ENCODE results near the gene AP5B1. TPM values are rescaled to one million over a fixed set of nuclear protein-coding genes. Genes with fewer than 3 reads are reported as not detected.

The AP5B1 gene
- total and polyA plus RNA-seq, 9 of the 15 experiments (the other 6 are each of a cell fraction or from before 2014, with no cell fraction given) = 0.51 to 24.2 (median 5.1) TPM

DNA sequence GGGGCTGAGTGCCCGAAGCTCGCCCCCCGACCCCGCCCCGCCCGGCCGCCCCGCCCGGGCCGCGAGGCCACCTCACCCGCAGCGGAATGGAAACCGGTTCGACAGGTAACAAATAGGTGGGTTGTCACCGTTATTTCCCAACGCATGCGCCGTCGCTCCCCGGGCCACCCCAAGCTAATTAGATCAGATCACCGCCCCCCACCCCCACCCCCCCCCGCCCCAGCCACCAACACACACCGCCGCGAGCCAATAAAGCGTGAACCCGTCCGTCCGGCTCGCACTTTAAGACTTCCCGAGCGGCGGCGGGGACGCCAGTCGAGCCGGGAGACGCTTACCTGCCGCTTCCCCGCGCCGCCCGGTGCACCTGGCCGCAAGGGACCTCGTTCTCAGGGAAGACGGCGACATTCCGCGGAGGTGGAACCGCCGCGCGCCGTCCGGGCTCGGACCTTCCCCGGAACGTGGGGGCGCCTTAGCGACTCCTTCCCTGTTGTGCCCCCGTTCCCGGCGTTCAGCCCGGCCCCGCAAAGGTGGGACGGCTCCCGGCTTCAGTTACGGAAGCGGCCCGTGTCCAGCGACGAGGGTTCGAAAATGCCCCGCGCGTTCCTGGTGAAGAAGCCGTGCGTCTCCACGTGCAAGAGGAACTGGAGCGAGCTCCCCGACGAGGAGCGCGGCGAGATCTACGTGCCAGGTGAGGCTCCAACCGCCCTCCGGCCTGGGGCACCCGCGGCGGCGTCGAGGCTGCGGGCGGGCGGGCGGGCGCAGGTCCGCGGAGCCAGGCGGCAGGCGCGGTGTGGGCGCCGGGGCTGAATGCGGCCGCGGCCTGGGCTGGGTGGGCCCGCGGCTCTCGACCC is 6.2 kb upstream of the AP5B1 start, which contains the start of gene OVOL1:
OVOL1 (plus strand) TSS at position 278 of the 851 bp plus-strand sequence; CDS start at position 589, 311 bp downstream.
- intact Hi-C loops (cut with micrococcal nuclease) = loop anchor here (10.0 kb wide), 1 partner anchor 198 kb away; no protein-coding TSS in a partner anchor
- no peak for TF ChIP-seq TFAM (CRISPR knock-in tag; conservative IDR thresholded peaks at IDR 0.05)
- TF ChIP-seq TEAD1 (CRISPR knock-in tag; IDR thresholded peaks at IDR 0.05) = no peak
- TF ChIP-seq ZNF282 (CRISPR knock-in tag; IDR thresholded peaks at IDR 0.05) = no peak
- ATAC-seq (no peak), FAIRE-seq (no peak), DNase-seq (ENCODE audit: extremely low read depth in 1 of 4, low spot score in 3 of 4) (no peak)
- Histone ChIP-seq H3K9me1 (ENCODE audit: control insufficient read depth, insufficient read depth, low read length) (no peaks in the 10 kb centered on the region), H3K4me3 (no peak within 1 kb of the TSS), H3K79me2 (ENCODE audit: control insufficient read depth, insufficient read depth, low read length) (no peaks in the 10 kb centered on the region), H4K20me1 (replicated peaks; ENCODE audit: control insufficient read depth, insufficient read depth, low read length) (peaks cover 12% of the 10 kb centered on the region; the same call in 1 of the 2 replicates), H3K36me3 (ENCODE audit: control insufficient read depth, insufficient read depth, low read length) (no peaks in the 10 kb centered on the region), H3K9ac (ENCODE audit: insufficient read depth in 1 of 2, low read depth in 2 of 2, low read length in 2 of 2) (no peak within 1 kb of the TSS; a peak in 1 of 4 replicates), H3K4me1 (replicated peaks in 1 of 2; ENCODE audit: control insufficient read depth in 2 of 2, insufficient read depth in 2 of 2, low read length in 2 of 2) (peaks cover 0 to 28% of the 10 kb centered on the region in 2 experiments; a peak in 2 of 5 replicates), H2AFZ (ENCODE audit: low read depth, low read length) (no peak within 1 kb of the TSS), H3K27me3 (ENCODE audit: control insufficient read depth in 2 of 2, insufficient read depth in 2 of 2, low read length in 2 of 2) (peaks cover 25 to 40% of the 10 kb centered on the region in 2 experiments; a peak in 4 of 5 replicates), H3K9me3 (replicated peaks; ENCODE audit: control insufficient read depth, insufficient read depth, low read depth, low read length) (no peaks in the 10 kb centered on the region), H3K4me2 (ENCODE audit: insufficient read depth, low read length) (no peak within 1 kb of the TSS), H3K27ac (ENCODE audit: extremely low read depth, low read depth, low read length) (no peak within 1 kb of the TSS)
- in situ Hi-C loops (cut with MboI) = no loop called here
- WGBS (ENCODE audit: insufficient coverage, low coverage, missing lambda C conversion rate) = 88% methylated on average over 37 of the region's 112 CpGs
- ChIA-PET CTCF (ENCODE audit: low intra/inter-chr PET ratio) (no interaction called here), POLR2A (interaction anchor here (0.6 to 1.3 kb wide), 2 partner anchors 59 to 184 kb away, joined by 3 read pairs; no protein-coding TSS in a partner anchor)
- BruUV-seq (replicated peaks) = no TSS peak
